Stimulated activated CD4-positive, alpha-beta T cell treated with anti-CD3 and anti-CD28 coated beads, Interleukin-15, amount 100 ng/mL, for 48 hours (primary cell): ENCODE data around the gene ADNP.
"Not testable (repeated sequence)": the region's sequence is repeated elsewhere in the genome, so short reads cannot be mapped to it uniquely, and the experiment has no call there.

ENCODE experiments used
- DNase-seq, 2 donors: peaks; one replicate each; pipeline ENCODE4 v3.0.0-alpha.2; 2020; ENCODE audit warnings: low read depth in 2 of 2

The ADNP gene

DNA sequence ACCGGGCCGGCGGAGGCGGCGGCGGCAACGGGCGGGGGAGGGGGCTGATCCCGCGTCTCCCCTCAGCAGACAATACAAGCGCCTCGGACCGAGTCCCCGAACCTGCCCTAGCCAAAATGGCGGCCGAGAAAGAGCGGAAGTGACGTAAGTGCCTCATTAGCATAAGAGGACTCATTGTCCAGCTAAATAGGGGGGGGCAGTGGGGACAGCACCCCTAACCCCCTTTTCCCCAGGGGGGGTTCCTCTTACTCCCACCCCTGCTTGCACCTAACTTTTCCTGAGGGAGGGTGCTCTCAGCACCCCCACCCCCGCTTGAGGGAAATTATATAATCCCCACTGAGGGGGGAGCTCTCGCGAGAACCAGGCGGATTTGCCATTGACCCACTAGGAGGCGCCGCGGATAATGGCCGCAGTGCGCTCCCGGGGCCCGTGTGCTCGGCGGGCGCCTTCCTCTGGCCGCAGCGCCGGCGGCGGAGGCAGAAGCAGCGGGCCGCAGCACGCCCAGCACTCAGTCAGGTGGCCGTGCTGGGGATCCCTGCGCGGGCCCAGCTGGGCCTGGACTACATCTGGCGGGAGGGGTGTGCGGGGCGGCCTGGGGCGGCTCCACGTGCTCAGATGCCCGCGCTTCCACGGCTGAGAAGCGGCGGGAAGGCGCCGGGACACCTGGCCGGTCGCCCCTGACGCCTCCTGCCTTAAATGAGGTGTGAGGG is at the start of gene ADNP:
Gene ADNP (minus strand): TSS at position 132 of the 710 bp plus-strand sequence. CDS start 27,441 bp downstream, outside the sequence.
- peak; percentile 78 to 80 for DNase-seq

DNA sequence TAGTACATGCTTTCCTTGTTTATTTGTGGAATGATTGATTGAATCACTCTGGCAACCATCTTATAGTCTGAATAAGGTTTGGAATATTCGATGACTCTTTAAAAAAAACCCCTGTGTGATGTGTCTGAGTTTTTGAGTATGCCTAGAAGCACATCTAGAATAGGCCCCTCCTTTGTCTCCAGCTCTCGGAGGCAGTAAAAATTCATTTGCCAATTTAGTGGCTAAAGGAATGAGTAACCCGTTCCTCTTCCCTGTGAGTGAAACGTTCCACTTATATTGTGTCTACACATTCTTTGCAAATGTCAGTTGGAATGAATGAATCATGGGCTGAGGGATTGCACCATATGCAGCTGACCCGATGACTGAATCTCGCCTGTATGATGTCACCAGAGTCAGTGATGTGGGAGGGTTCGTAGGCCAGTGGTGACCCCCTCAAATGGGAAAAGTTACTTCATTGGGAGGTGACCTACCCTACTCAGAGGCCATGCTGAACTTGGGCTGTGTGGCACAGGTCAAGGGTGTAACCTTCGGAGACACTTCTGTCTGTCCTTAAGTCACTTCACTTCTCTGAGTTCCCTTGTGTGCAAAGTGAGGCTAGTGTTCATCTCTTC is 48.9 kb upstream of the ADNP start:
- DNase-seq, result peak; percentile 43 to 46

DNA sequence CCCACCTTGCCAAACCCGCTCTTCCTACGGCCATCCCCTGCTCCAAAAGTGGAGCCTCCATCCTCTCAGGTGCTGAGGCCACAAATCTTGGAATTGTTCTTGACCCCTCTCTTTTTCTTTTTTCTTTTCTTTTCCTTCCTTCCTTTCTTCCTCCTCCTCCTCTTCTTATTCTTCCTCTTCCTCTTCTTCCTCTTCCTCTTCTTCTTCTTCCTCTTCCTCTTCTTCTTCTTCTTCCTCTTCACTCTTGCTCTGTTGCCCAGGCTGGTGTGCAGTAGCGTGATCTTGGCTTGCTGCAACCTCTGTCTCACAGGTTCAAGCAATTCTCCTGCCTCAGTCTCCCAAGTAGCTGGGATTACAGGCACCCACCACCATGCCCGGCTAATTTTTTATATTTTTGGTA is 47.3 kb upstream of the ADNP start:
- DNase-seq, result not testable (repeated sequence)

DNA sequence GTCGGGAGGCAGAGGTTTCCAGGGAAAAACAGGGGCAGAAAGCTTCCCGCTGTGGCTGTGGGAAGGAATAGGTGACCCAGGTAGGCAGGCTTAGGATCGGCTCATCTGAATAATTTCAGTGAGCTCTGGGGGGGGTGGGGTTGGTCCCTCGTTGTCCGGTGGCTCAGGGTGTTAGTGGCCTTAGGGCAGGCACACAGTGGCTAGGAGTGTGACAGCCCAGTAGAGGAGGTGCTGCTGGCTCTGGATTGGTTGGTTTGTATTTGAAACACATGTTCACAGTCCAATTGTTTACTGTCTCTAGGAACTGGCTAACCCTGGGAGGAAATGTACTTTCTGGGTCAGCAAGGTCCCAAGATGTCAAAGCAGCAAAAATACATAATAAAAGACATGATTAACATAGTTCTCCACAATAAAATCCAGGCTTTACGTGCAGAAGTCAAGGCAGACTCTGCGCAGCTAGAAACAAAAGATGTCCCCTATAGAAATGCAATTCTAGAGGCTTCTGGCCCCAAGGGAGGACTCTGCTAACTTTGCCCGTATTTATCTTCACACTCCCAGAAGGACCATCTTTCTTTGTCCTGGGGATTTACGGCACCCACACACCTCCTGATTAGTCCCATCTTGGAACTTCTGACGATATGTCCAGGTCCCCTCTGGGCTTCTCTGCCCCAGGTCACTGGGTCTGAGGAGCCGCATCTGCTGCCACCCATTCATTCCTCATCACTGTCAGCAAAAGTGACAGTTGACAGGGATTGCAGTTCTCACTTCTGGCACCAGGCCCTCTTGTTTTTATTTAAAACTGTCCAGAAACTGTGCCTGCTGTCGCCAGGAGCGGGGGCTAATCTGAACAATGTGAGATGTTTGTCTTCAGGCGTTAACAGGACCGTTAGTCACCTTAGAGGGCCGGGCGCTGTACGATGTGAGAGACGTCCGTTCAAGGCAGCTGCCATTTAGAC is 46.1 kb upstream of the ADNP start:
- no peak for DNase-seq

DNA sequence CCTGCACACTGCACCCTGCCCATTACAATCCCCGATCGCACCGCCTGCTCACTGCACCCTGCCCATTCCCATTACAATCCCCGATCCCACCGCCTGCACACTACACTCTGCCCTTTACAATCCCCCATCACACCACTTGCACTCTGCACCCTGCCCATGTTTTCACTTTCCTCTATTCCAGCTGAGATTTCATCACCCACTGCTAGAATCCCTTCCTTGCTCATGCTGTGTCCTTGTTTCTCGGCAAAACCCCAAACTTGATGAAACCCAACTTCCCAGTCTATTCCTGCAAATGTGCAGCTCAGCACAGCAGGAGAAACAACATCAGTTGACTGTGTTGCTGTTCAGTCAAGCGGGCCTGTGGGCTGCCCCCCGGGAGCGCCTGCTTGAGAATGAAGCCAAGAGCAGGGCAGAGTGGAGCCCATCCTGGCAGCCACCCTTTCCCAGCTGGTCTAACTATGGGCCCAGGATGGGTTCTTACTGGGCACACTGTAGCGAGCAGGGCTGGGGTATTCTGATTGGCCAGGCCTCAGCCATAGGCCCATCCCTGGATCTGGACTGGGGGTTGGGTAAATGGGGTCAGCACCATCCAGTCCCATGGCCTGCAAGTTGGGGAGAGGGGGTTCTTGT is 44.6 kb upstream of the ADNP start:
- DNase-seq, result no peak

DNA sequence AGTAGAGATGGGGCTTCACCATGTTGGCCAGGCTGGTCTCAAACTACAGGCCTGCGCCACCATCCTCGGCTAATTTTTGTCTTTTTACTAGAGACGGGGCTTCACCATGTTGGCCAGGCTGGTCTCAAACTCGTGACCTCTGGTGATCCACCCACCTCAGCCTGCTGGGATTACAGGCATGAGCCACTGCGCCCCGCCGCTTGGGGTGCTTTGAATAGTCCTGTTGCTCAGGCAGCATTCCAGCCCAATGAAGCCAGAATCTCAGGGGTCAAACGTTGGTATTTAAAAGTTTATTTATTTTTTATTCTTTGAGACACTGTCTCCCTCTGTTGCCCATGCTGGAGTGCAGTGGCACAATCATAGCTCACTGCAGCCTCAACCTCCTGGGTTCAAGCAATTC is 38.7 kb upstream of the ADNP start:
- DNase-seq, result no peak

DNA sequence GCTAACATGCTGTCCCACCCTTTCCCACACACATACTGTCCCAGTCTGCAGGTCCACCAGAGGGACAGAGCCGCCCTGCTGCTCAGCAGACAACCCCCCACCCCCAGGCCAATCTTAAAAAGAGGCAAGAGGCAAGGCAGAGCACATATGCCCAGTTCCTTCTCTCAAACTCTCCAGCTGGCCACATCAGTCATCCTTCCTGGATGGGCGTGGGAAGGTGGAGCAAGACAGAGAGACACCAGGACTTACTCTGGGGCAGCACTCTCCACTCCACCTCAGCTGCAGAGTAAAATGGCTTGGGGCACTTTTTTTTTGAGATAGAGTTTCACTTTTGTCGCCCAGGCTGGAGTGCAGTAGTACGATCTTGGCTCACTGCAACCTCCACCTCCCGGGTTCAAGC is 38.2 kb upstream of the ADNP start:
- no peak for DNase-seq

DNA sequence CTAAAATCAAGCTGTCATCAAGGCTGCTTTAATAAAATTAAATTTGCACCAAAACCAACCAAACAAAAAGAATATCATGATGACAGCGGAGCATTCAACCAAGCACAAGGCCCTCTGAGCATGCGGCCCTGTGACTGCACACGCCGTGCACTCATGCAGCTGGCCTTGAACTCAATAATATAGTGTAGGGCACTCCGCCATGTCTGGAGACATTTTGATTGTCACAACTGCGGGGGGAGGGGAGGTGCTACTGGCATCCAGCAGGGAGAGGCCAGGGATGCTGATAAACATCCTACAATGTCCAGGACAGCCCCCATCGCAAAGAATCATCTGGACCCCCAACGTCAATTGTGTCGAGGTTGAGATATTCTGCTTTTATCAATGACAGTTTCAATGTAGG is 37.1 kb upstream of the ADNP start:
- DNase-seq, result no peak

DNA sequence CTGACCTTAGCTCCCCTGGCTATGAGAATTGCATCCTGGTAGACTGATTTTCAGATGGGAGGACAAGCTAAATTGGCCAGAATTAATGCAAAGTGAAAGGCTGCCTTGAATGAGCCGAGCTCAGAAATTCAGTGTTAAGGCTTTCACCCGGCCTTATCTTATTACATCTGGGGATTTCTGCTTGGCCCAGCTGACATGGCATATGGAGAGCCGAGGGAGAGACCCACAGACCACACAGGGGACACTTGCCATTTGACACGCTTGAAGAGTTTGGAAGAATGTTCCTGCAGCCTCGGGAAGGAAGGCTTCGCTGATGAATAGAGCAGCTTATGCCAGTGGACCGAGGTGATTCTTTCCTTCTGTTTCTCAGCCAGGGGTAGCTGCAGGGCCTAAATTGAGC is 36.3 kb upstream of the ADNP start:
- DNase-seq, result no peak

DNA sequence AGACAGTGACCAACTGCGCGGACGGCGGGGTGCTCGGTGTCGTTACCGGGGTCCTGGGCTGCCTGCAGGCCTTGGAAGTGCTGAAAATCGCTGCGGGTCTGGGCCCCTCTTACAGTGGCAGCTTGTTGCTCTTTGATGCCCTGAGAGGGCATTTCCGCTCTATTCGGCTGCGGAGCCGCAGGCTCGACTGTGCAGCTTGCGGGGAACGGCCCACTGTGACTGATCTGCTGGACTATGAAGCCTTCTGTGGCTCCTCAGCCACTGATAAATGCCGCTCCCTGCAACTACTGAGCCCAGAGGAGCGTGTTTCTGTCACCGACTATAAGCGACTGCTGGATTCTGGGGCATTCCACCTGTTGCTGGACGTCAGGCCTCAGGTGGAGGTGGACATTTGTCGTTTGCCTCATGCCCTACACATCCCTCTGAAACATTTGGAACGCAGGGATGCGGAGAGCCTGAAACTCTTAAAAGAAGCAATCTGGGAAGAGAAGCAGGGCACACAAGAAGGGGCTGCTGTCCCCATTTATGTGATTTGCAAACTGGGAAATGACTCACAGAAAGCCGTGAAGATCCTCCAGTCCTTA is 28.4 kb upstream of the ADNP start:
- no peak for DNase-seq

DNA sequence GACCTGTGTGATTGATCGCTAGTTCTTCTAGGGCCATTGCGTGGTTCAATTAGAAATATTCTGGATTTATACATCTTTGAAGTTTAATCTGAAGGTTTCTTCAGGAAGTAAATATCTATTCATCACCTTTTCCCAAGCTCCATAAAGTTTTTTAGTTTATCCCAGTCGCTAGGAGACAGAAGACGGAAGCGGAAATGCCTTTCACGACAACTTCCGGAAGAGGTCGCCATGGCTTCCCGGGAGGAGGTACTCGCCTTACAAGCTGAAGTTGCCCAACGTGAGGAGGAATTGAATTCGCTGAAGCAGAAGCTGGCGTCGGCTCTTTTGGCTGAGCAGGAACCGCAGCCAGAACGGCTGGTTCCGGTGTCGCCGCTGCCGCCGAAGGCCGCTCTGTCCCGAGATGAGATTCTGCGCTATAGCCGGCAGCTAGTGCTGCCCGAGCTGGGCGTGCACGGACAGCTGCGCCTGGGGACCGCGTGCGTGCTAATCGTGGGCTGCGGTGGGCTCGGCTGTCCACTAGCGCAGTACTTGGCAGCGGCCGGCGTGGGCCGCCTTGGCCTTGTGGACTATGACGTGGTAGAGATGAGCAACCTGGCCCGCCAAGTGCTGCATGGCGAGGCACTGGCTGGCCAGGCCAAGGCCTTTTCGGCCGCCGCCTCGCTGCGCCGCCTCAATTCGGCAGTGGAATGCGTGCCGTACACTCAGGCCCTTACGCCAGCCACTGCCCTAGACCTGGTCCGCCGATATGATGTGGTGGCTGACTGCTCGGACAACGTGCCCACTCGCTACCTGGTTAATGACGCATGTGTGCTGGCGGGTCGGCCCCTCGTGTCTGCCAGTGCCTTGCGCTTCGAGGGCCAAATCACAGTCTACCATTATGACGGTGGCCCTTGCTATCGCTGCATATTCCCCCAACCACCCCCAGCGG is 27.6 kb upstream of the ADNP start, which contains the start of gene MOCS3:
Gene MOCS3 (plus strand): TSS at position 204 of the 928 bp plus-strand sequence. CDS start 25 bp downstream, at position 229.
- peak; percentile 65 to 67 for DNase-seq

DNA sequence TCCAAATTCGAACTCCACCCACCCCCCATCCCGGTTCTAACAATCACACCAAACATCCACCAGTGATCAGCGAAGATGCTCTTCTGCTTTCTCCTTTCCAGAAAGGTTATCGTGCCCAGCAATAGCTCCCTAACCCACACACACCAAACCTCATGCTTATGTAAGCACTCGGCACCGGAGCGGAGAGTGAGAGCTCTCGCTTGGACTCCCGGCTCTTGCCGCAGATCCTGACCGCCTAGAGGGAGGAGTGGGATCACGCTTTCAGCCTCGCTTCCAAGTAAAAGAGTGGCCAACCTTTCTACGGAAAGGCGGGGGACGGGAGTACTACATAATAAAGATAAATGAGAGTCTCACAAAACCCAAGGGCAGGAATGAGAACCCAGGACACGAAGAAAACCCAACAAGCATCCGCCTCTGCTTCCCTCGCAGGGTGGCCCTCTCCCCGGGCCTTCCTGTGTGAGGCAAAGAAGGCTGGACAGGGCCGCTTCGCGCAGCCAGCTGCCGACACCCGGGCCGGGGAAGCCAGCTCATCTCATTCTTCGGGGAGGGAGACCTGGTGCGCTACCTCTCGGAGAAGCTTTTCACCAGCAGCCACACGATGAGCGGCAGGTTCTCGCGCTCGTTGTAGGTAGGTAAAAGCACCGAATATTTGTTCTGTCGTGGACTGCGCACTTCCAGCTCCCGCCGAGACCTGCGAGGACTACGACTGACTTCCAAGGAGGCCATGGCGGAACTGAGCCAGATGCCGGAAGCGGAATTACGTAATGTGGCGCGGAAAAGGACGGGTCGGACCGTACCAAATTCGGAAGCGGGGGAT is 26.8 kb upstream of the ADNP start, which contains the start of gene DPM1:
Gene DPM1 (minus strand): TSS at position 735 of the 817 bp plus-strand sequence. CDS start 9 bp downstream, at position 726.
- peak; percentile 79 to 80 for DNase-seq

DNA sequence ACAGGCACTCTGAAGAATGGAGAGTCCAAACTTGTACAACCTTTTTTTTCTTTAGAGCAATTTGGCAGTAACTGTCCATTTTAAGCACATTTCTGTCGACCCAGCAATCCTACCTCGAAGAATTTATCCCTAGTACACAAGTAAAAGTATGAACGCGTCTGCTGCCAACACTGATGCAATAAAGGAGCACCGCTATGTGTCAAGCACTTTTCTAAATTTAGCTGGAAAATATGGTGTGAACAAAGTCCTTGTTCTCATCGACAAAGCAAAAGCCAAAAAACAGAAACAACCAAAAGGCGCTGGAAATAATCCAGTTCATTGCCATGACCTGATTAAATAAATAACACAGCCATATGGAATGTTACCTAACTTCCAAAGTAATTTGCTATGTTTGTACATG is 26.0 kb upstream of the ADNP start:
- DNase-seq, result no peak

DNA sequence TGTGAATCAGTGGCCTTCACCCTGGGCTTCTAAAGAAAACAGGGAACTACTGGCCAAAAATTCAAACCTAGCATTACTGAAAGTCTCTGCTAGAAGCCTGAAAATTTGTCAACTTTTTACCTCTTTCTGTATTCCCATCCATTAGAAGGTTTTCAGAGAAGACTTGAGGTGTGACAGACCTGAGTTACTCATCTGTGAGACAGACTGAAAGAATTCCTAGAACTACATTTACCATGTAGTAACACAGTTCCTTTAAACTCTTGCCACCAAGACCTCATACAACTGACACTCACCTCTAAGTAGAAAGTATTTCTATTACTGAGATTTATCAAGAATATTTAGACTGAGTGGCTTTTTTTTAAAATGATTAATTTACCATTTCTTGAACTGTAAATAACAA is 22.6 kb upstream of the ADNP start:
- no peak for DNase-seq

DNA sequence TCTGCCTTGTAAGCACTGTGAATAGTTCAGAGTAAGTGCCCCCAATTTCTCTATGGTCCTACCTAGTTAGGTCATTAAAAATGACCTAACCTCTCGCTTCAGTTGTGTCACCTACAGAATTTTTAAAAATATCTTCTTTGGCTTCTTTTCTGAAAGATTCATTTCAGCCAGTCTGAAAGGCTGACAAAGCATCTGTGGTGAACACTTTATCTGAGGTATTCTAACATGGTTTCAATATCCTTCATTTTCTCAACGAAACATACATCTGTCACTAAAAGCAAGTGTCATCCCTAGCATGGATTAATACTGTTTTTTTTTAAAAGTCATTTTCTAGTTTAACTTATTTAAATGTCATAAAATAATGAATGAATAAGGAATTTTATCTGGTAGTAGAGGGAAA is 22.0 kb upstream of the ADNP start:
- DNase-seq, result no peak

DNA sequence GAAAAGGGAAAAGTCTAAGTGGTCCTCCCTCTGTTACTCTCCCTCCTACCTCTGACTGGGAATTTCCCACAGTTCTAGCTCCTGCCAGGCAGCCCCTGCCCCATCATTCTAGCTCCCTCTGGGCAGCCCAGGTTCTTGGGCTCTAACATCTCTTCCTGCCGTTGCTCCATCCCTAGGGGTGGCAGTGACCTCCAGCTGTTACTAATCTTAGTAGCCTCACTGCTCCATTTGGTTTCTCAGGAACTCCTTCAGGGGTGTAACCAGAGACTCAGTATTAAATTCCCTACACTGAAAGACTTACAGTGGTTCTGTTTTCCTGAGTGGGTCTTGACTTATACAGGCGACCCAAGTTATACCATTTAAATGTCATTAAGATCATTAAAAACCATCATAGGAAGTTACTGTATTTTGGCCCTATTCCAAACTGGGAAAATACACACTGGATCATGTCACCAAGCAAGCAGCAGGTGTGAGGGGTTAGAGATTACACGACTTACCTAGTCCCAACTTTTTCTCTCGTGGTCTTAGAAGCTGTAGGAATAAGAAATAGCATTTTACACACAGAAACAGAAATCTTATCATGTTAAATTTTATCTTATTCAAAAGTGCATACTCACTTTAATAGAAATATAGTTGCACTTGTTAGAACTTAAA is 17.0 kb upstream of the ADNP start:
- no peak for DNase-seq

DNA sequence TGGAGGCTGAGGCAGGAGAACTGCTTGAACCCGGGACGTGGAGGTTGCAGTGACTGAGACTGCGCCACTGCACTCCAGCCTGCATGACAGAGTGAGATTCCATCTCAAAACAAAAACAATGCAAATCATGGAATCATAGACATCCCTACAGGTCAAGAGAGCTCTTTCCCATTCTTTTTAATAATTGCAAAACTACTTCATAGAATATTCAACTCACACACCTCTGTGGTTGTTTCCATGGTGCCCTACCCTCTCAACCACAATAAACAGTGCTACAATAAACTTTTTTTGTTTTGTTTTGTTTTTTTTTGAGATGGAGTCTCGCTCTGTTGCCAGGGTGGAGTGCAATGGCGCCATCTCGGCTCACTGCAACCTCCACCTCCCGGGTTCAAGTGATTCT is 11.8 kb upstream of the ADNP start:
- no peak for DNase-seq

DNA sequence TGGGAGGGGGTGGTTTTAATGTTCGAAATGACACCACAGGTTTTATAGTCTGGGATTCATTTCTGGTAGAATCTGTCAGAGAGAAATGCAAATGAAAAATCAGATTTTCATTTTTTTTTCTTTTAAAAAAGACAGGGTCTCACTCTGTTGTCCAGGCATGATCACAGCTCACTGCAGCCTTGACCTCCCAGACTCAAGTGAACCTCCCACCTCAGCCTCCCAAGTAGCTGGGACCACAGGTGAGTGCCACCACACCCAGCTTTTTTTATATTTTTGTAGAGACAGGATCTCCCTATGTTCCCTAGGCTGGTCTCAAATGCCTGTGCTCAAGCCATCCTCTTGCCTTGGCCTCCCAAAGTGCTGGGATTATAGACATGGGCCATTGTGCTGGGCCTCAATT is 2.4 kb upstream of the ADNP start:
- no peak for DNase-seq
